HG02938 (cell line): ENCODE data around the gene PEMT.

Experiments used
- ATAC-seq: cut with Tn5 transposase; IDR thresholded peaks from one replicate; pipeline ENCODE4 v1.9.1; 2021; ENCODE audit warnings: mild to moderate bottlenecking, moderate library complexity; ENCODE audit not compliant: unreplicated experiment

Gene PEMT

DNA sequence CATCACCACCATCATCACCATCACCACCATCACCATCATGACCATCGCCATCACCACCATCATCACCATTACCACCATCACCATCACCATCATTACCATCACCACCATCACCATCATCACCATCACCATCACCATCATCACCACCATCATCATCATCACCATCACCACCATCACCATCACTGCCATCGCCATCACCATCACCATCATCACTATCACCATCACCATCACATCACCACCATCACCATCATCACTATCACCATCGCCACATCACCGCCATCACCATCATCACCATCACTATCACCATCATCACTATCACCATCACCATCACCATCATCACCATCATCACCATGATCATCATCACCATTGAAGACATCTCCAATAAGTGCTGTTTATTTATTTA lies 131.5 kb downstream of the PEMT start:
- no peak for ATAC-seq

DNA sequence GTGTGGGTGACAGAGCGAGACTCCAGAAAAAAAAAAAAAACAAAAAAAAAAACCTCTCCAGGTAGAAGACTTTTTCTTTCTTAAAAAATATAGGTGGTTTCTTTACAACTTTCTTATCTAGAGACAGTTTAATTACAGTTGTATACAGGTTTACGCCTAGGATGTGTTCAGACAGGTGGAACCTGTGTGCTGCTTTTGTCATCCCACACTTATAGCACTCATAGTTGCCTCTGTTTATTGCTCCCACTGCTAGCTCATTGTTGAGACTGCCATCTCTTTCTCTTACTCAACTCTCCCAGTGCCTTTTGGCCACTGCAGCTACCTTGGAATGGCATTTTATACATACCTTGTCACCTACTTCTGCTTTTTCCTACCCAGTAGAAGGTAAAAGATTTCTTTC lies 133.8 kb downstream of the PEMT start:
- ATAC-seq, result no peak

DNA sequence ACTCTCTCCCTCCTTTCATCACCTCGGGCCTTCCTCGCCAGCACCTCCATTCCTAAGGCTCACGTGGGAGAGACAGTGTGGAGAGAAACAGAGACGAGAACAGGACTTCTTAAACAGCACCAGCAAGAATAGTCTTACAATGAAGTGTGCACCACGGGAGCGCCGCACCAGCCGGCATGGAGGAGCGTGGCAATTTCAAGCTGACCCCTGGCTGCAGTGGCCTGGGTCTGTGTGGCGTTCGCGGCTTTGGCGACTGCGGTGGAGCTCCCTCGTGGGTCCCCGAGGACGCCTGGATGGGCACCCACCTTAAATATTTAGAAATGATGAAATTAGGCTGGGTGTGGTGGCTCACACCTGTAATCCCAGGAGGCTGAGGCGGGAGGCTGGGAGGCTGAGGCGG lies 135.3 kb downstream of the PEMT start:
- no peak for ATAC-seq
